HFFc6 (cell line): Measurements from ENCODE around the gene SDC3. TPM values are rescaled to one million over a fixed set of nuclear protein-coding genes. Genes with fewer than 3 reads are reported as not detected.
A peak's percentile ranks its signal among the peaks of the same experiment; 100 is the strongest.

Experiments used
- DNase-seq: peaks from one replicate; pipeline ENCODE4 v3.0.0-alpha.2; 2018
- H3K27ac Mint-ChIP-seq: 2 replicates; pipeline ENCODE4 v1.8.0; 2020; ENCODE audit warnings: mild to moderate bottlenecking, mixed read lengths
- H3K27me3 Mint-ChIP-seq: 2 replicates; pipeline ENCODE4 v1.8.0; 2021; ENCODE audit warnings: mild to moderate bottlenecking, moderate library complexity, mixed read lengths; ENCODE audit not compliant: insufficient read depth
- H3K36me3 Mint-ChIP-seq: 2 replicates; pipeline ENCODE4 v1.8.0; 2021; ENCODE audit warnings: low read depth, mixed read lengths
- H3K4me1 Mint-ChIP-seq: 2 replicates; pipeline ENCODE4 v1.8.0; 2020; ENCODE audit warnings: low read depth, mixed read lengths
- H3K4me3 Mint-ChIP-seq: 2 replicates; pipeline ENCODE4 v1.8.0; 2020; ENCODE audit warnings: mild to moderate bottlenecking, moderate library complexity, mixed read lengths
- H3K9me3 Mint-ChIP-seq: 2 replicates; pipeline ENCODE4 v1.8.0; 2020; ENCODE audit warnings: mild to moderate bottlenecking, mixed read lengths
- CTCF ChIP-seq: fragments of 200-600 bp; sonication (generic); IDR thresholded peaks from 2 replicates; pipeline ENCODE4 v1.5.0; 2021; ENCODE audit warnings: antibody characterized with exemption, mild to moderate bottlenecking
- total RNA-seq, 6 experiments: library from RNA; stranded (reverse); fragmentation: NEBNext Ultra II Directional; extraction: Animal tissue kit (Norgen Biotek cat#: 25700); gene quantifications; 2 replicates in 1 of 6; 3 replicates in 5 of 6; pipeline ENCODE4 v1.2.3, GENCODE V29; 2021

The SDC3 gene
- total RNA-seq, 6 experiments from 2014 or later = 50.9 to 60.5 (median 56.7) TPM

- H3K4me1 Mint-ChIP-seq = peaks cover 36% of the 10 kb centered on the region
- no peak overlapping the region for H3K4me3 Mint-ChIP-seq
- no peak for TF ChIP-seq CTCF
- no peaks in the 10 kb centered on the region for H3K9me3 Mint-ChIP-seq
- H3K36me3 Mint-ChIP-seq = no peaks in the 10 kb centered on the region
- H3K27me3 Mint-ChIP-seq = peaks cover 4% of the 10 kb centered on the region
- no peak overlapping the region for H3K27ac Mint-ChIP-seq
- DNase-seq = no peak
Measured at GRCh38 chr1:30899577-30900389, 8.8 kb downstream of the SDC3 start.

- DNase-seq = no peak
- TF ChIP-seq CTCF = no peak
- Mint-ChIP-seq H3K36me3 (no peaks in the 10 kb centered on the region), H3K9me3 (no peaks in the 10 kb centered on the region), H3K4me3 (no peak overlapping the region), H3K4me1 (peaks cover 26% of the 10 kb centered on the region), H3K27me3 (peaks cover 3% of the 10 kb centered on the region), H3K27ac (peak overlapping the region; percentile 14; the same call in 1 of the 2 replicates)
Measured at GRCh38 chr1:30898031-30898815, 10.3 kb downstream of the SDC3 start.

GRCh38 chr1:30896905-30897304 is 11.7 kb downstream of the SDC3 start:
- no peaks in the 10 kb centered on the region for H3K9me3 Mint-ChIP-seq
- no peak overlapping the region for H3K4me3 Mint-ChIP-seq
- H3K4me1 Mint-ChIP-seq = peaks cover 14% of the 10 kb centered on the region
- H3K27me3 Mint-ChIP-seq = peaks cover 3% of the 10 kb centered on the region
- no peak for TF ChIP-seq CTCF
- no peak overlapping the region for H3K27ac Mint-ChIP-seq
- H3K36me3 Mint-ChIP-seq = no peaks in the 10 kb centered on the region
- no peak for DNase-seq

DNA sequence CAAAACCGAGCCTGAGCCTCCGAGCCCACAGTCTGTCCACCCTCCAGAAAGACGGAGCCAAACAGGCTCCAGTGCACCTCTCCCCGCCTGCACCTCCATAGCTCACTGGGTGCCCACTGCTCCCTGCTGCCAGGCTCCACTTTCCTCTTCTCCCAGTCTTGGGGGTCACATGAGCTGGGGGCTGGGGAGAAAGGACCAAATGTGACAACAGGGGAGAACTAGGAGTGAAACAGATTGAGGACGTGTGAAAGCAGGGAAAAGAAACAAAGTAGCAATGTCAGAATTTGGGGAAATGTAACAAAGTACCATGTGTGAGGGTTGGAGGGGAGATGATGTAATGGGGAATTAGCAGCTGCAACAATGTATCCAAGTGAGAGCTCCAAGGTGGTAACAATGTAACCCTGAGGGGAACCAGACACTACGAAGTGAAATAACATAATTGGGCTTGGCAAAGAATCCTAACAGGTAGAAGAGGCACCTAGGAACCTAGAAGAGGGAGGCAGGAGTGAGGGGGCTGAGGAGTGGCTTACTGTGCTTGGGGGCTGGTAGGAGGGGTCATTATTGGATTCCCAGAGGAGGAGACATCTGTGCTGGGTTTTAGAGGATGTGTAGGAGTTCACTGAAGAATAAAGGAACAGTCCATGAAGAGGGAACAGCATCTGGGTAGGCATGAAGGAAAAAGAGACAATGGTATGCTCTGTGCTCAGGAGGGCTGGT is 12.5 kb downstream of the SDC3 start:
- no peak overlapping the region for H3K4me3 Mint-ChIP-seq
- no peak for DNase-seq
- H3K27me3 Mint-ChIP-seq = peaks cover 3% of the 10 kb centered on the region
- TF ChIP-seq CTCF = no peak
- no peaks in the 10 kb centered on the region for H3K36me3 Mint-ChIP-seq
- H3K27ac Mint-ChIP-seq = no peak overlapping the region
- no peaks in the 10 kb centered on the region for H3K9me3 Mint-ChIP-seq
- peaks cover 6% of the 10 kb centered on the region for H3K4me1 Mint-ChIP-seq

GRCh38 chr1:30895382-30895943 is 13.1 kb downstream of the SDC3 start:
- TF ChIP-seq CTCF = no peak
- Mint-ChIP-seq H3K27me3 (peaks cover 3% of the 10 kb centered on the region), H3K36me3 (no peaks in the 10 kb centered on the region), H3K4me3 (no peak overlapping the region), H3K4me1 (peaks cover 6% of the 10 kb centered on the region), H3K9me3 (no peaks in the 10 kb centered on the region), H3K27ac (no peak overlapping the region)
- DNase-seq = no peak
